Uterus (tissue), 4 donors: Measurements from ENCODE around the gene M1AP. TPM values are rescaled to one million over a fixed set of nuclear protein-coding genes. Genes with fewer than 3 reads are reported as not detected.

Experiments used
- DNase-seq, 2 donors: peaks; one replicate each; pipeline ENCODE4 v3.0.0-alpha.2; 2019 to 2020
- H3K27ac ChIP-seq, 2 donors: fragments of 200-600 bp; sonication (generic); 1 replicate in 1 of 2; 2 replicates in 1 of 2; pipeline ENCODE4 v1.5.1; 2016 to 2018
- H3K27me3 ChIP-seq, 2 donors: fragments of 200-600 bp; sonication (generic); one replicate each; pipeline ENCODE4 v1.5.1; 2018 to 2019; ENCODE audit warnings: control low read depth in 1 of 2
- H3K36me3 ChIP-seq, 2 donors: fragments of 200-600 bp; sonication (generic); one replicate each; pipeline ENCODE4 v1.5.1; 2019; ENCODE audit warnings: control low read depth in 1 of 2
- H3K4me1 ChIP-seq, 2 donors: fragments of 200-600 bp; sonication (generic); one replicate each; pipeline ENCODE4 v1.5.1; 2018 to 2019; ENCODE audit warnings: control low read depth in 1 of 2
- H3K4me3 ChIP-seq, 2 donors: fragments of 200-600 bp; sonication (generic); 1 replicate in 1 of 2; 2 replicates in 1 of 2; pipeline ENCODE4 v1.5.1; 2018 to 2019; ENCODE audit warnings: mild to moderate bottlenecking in 1 of 2
- H3K9me3 ChIP-seq, 2 donors: fragments of 200-600 bp; sonication (generic); one replicate each; pipeline ENCODE4 v1.5.1; 2019; ENCODE audit warnings: control low read depth in 1 of 2
- POLR2A ChIP-seq, 2 donors: fragments of 450-650 bp; IDR thresholded peaks; one replicate each; pipeline ENCODE4 v1.6.1; 2016; ENCODE audit warnings: antibody characterized with exemption in 2 of 2, mild to moderate bottlenecking in 1 of 2, moderate library complexity in 1 of 2
- intact Hi-C: fragments of 100-400 bp; cut with DNase I; formaldehyde crosslinking; loops from one replicate; pipeline ENCODE4 v1.15.1; 2023; ENCODE audit warnings: low total_unique reads
- total RNA-seq, 4 donors: library from RNA; depleted of rRNA in 3 of 4; stranded (reverse); fragments of >200 nt in 3 of 4; gene quantifications; one replicate each; pipeline versions ENCODE4 v1.1.0 to v1.2.4, GENCODE V29; 2014 to 2023
- TF ChIP-seq, protein P1 (sequence below), 4 experiments: fragments of 200-600 bp in 2 of 4; fragments of 450-650 bp in 2 of 4; sonication (generic) in 2 of 4; IDR thresholded peaks; one replicate each; pipeline ENCODE4 v1.5.1; 2016 to 2019; ENCODE audit warnings: antibody characterized with exemption in 4 of 4, mild to moderate bottlenecking in 2 of 4, moderate library complexity in 1 of 4
- donor health status: DM: yes; HTN: yes; CAD: no.

Gene M1AP
- total RNA-seq, 4 donors from 2014 or later = 0.49 to 0.76 TPM; not detected in 2

GRCh38 chr2:74659462-74659861 lies 11.3 kb upstream of the M1AP start:
- intact Hi-C loops = no loop called here
- TF ChIP-seq POLR2A (IDR thresholded peaks at IDR 0.05) = no peak
- TF ChIP-seq, protein P1, sequence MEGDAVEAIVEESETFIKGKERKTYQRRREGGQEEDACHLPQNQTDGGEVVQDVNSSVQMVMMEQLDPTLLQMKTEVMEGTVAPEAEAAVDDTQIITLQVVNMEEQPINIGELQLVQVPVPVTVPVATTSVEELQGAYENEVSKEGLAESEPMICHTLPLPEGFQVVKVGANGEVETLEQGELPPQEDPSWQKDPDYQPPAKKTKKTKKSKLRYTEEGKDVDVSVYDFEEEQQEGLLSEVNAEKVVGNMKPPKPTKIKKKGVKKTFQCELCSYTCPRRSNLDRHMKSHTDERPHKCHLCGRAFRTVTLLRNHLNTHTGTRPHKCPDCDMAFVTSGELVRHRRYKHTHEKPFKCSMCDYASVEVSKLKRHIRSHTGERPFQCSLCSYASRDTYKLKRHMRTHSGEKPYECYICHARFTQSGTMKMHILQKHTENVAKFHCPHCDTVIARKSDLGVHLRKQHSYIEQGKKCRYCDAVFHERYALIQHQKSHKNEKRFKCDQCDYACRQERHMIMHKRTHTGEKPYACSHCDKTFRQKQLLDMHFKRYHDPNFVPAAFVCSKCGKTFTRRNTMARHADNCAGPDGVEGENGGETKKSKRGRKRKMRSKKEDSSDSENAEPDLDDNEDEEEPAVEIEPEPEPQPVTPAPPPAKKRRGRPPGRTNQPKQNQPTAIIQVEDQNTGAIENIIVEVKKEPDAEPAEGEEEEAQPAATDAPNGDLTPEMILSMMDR (IDR thresholded peaks at IDR 0.05) = no peak
- no peak overlapping the region for H3K4me3 ChIP-seq
- no peaks in the 10 kb centered on the region for H3K27me3 ChIP-seq
- H3K36me3 ChIP-seq = no peaks in the 10 kb centered on the region
- no peaks in the 10 kb centered on the region for H3K4me1 ChIP-seq
- no peaks in the 10 kb centered on the region for H3K9me3 ChIP-seq
- H3K27ac ChIP-seq = no peak overlapping the region
- DNase-seq = no peak

- Histone ChIP-seq H3K4me1 (no peaks in the 10 kb centered on the region), H3K36me3 (no peaks in the 10 kb centered on the region), H3K4me3 (no peak overlapping the region), H3K27ac (no peak overlapping the region), H3K9me3 (no peaks in the 10 kb centered on the region), H3K27me3 (no peaks in the 10 kb centered on the region)
- DNase-seq = no peak
- intact Hi-C loops = no loop called here
- TF ChIP-seq, protein P1 (IDR thresholded peaks at IDR 0.05) = no peak
- TF ChIP-seq POLR2A (IDR thresholded peaks at IDR 0.05) = no peak
Observed at GRCh38 chr2:74658516-74658915, 10.4 kb upstream of the M1AP start.

DNA sequence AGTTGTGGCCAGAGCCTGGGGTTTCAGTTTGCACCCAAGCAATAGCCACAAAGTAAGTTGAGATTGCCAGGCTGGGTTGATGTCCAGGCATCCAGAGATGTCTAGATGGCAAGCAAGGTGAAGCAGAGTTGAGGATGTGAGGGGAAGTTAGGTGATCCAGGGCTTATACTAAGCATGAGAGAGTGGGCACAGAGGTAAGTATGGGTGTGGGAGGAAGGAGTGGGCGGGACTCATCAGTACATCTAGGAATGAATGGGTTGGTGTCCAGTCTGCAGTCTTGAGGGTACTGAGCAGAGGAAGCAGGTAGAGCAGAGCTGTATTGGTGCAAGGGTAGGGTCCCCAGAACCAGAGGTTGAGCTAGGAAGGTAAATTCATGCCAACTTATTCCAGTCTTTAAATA lies 7.4 kb upstream of the M1AP start:
- TF ChIP-seq, protein P1 (IDR thresholded peaks at IDR 0.05) = no peak
- no peak for TF ChIP-seq POLR2A (IDR thresholded peaks at IDR 0.05)
- Histone ChIP-seq H3K27ac (no peak overlapping the region), H3K27me3 (no peaks in the 10 kb centered on the region), H3K9me3 (no peaks in the 10 kb centered on the region), H3K36me3 (no peaks in the 10 kb centered on the region), H3K4me3 (no peak overlapping the region), H3K4me1 (no peaks in the 10 kb centered on the region)
- DNase-seq = no peak
- intact Hi-C loops = no loop called here

- intact Hi-C loops = no loop called here
- TF ChIP-seq, protein P1 (IDR thresholded peaks at IDR 0.05) = no peak
- peak; percentile 73 to 79 for TF ChIP-seq POLR2A (IDR thresholded peaks at IDR 0.05)
- Histone ChIP-seq H3K27ac (peak within 1 kb of the TSS; percentile 39 to 64), H3K4me1 (no peaks in the 10 kb centered on the region), H3K27me3 (peaks cover 0 to 2% of the 10 kb centered on the region in 2 donors), H3K4me3 (peak within 1 kb of the TSS; percentile 53 to 54), H3K9me3 (no peaks in the 10 kb centered on the region), H3K36me3 (no peaks in the 10 kb centered on the region)
- DNase-seq = peak; percentile 95 to 96
Observed at GRCh38 chr2:74653985-74654882, 6.1 kb upstream of the M1AP start, which contains the start of gene SEMA4F. SEMA4F (plus strand) TSS chr2:74654247; CDS start chr2:74654377, 130 bp downstream.

- H3K4me1 ChIP-seq = no peaks in the 10 kb centered on the region
- no peaks in the 10 kb centered on the region for H3K9me3 ChIP-seq
- intact Hi-C loops = no loop called here
- H3K27me3 ChIP-seq = peaks cover 0 to 8% of the 10 kb centered on the region in 2 donors
- peak overlapping the region; percentile 53 to 54 for H3K4me3 ChIP-seq
- no peak overlapping the region for H3K27ac ChIP-seq
- no peak for TF ChIP-seq POLR2A (IDR thresholded peaks at IDR 0.05)
- TF ChIP-seq, protein P1 (IDR thresholded peaks at IDR 0.05) = no peak
- DNase-seq = no peak
- H3K36me3 ChIP-seq = no peaks in the 10 kb centered on the region
Observed at GRCh38 chr2:74653589-74653984, 5.5 kb upstream of the M1AP start.
